ENCODE results near the gene C10orf143.

DNA sequence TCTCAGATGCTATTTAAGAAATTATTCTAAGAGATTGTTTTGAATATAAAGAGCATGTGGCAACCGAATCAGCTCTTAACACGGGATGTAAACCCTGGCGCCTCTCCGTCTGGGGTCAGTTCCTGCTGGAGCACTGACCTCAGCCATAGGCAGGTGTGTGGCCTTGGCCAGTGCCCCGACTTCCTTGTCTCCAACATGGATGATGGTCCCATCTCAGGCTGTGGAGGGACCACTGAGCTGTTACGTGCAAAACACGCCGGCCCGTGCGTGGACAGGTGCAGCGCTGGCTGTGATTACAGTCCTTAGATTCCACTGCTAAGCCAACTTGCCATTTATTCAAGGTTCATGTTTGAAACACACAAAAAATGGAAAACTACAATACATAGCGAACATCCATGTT is 59.9 kb downstream of the C10orf143 start:
- no peak for TF ChIP-seq POLR2A (IDR thresholded peaks at IDR 0.05)
- TF ChIP-seq, protein P1, sequence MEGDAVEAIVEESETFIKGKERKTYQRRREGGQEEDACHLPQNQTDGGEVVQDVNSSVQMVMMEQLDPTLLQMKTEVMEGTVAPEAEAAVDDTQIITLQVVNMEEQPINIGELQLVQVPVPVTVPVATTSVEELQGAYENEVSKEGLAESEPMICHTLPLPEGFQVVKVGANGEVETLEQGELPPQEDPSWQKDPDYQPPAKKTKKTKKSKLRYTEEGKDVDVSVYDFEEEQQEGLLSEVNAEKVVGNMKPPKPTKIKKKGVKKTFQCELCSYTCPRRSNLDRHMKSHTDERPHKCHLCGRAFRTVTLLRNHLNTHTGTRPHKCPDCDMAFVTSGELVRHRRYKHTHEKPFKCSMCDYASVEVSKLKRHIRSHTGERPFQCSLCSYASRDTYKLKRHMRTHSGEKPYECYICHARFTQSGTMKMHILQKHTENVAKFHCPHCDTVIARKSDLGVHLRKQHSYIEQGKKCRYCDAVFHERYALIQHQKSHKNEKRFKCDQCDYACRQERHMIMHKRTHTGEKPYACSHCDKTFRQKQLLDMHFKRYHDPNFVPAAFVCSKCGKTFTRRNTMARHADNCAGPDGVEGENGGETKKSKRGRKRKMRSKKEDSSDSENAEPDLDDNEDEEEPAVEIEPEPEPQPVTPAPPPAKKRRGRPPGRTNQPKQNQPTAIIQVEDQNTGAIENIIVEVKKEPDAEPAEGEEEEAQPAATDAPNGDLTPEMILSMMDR (IDR thresholded peaks at IDR 0.05) = no peak

Measured in tibial nerve (tissue), 3 donors.